GM19099 (cell line): Measurements from ENCODE around the gene TMEM86A.

ENCODE experiments used
- POLR2A ChIP-seq: IDR thresholded peaks from 3 replicates; pipeline ENCODE4 v1.6.1; 2011; ENCODE audit warnings: low read depth; ENCODE audit not compliant: insufficient read length; ENCODE audit errors: extremely low read depth

TMEM86A gene

GRCh38 chr11:18733202-18733601 is 34.6 kb downstream of the TMEM86A start:
- TF ChIP-seq POLR2A = no peak

- TF ChIP-seq POLR2A = no peak
These were observed 38.1 kb downstream of the TMEM86A start for GRCh38 chr11:18736590-18737148.

GRCh38 chr11:18737642-18738041 is 39.1 kb downstream of the TMEM86A start:
- no peak for TF ChIP-seq POLR2A

- TF ChIP-seq POLR2A = no peak
These were observed 41.1 kb downstream of the TMEM86A start for GRCh38 chr11:18739685-18740084.

GRCh38 chr11:18741783-18742182 is 43.2 kb downstream of the TMEM86A start:
- no peak for TF ChIP-seq POLR2A

GRCh38 chr11:18743365-18743764 is 44.8 kb downstream of the TMEM86A start:
- TF ChIP-seq POLR2A = no peak

- TF ChIP-seq POLR2A = no peak
These were observed 45.4 kb downstream of the TMEM86A start for GRCh38 chr11:18743900-18744514.

- no peak for TF ChIP-seq POLR2A
These were observed 46.7 kb downstream of the TMEM86A start for GRCh38 chr11:18745251-18745650.

GRCh38 chr11:18748766-18749365 is 50.3 kb downstream of the TMEM86A start:
- no peak for TF ChIP-seq POLR2A

GRCh38 chr11:18749681-18750319 is 51.2 kb downstream of the TMEM86A start:
- no peak for TF ChIP-seq POLR2A

- no peak for TF ChIP-seq POLR2A
These were observed 52.4 kb downstream of the TMEM86A start for GRCh38 chr11:18750944-18751343.

GRCh38 chr11:18752502-18752901 is 53.9 kb downstream of the TMEM86A start:
- TF ChIP-seq POLR2A = no peak

GRCh38 chr11:18754308-18754707 is 55.7 kb downstream of the TMEM86A start:
- no peak for TF ChIP-seq POLR2A
